HUES6 (cell line): ENCODE data around the gene C2orf49.

Source experiments
- H3K27ac ChIP-seq: 2 replicates; pipeline ENCODE4 v1.7.0; 2013; ENCODE audit warnings: low read depth, mild to moderate bottlenecking, low read length, inconsistent platforms
- H3K27me3 ChIP-seq: 2 replicates; pipeline ENCODE4 v1.6.1; 2013; ENCODE audit warnings: low read length; ENCODE audit not compliant: control insufficient read depth, insufficient read depth
- H3K36me3 ChIP-seq: 2 replicates; pipeline ENCODE4 v1.6.1; 2013; ENCODE audit warnings: low read length; ENCODE audit not compliant: control insufficient read depth, insufficient read depth
- H3K4me1 ChIP-seq: 2 replicates; pipeline ENCODE4 v1.6.1; 2013; ENCODE audit warnings: low read length; ENCODE audit not compliant: control insufficient read depth, insufficient read depth
- H3K4me3 ChIP-seq: 2 replicates; pipeline ENCODE4 v1.5.1; 2013; ENCODE audit warnings: low read depth, low read length
- H3K9ac ChIP-seq: one replicate; pipeline ENCODE4 v1.6.1; 2013; ENCODE audit warnings: mild to moderate bottlenecking, low read length
- H3K9me3 ChIP-seq: 2 replicates; pipeline ENCODE4 v1.6.1; 2013; ENCODE audit warnings: low read depth, low read length; ENCODE audit not compliant: control insufficient read depth, insufficient read depth

Gene C2orf49

GRCh38 chr2:105299290-105299689 lies 38.0 kb upstream of the C2orf49 start:
- no peak overlapping the region for H3K27ac ChIP-seq
- no peaks in the 10 kb centered on the region for H3K27me3 ChIP-seq
- no peak overlapping the region for H3K4me3 ChIP-seq
- H3K4me1 ChIP-seq = peaks cover 3% of the 10 kb centered on the region; the same call in 1 of the 2 replicates
- no peak overlapping the region for H3K9ac ChIP-seq
- H3K36me3 ChIP-seq = peaks cover 30% of the 10 kb centered on the region
- no peaks in the 10 kb centered on the region for H3K9me3 ChIP-seq

DNA sequence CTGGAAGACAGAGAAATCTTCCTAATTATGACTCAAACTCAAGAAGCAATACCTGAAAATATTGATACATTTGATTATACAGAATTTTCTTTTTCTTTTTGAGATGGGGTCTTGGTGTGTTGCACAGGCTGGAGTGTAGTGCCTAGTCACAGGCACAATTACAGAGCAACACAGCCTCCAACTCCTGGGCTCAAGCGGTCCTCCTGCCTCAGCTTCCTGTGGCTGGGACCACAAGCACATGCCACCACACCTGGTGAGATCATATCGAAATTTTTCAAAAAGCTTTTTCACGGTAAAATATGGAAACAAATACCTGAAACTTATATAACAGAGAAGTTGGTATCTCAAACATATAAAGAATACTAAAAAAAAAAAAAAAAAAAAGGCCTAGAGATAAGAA lies 35.7 kb upstream of the C2orf49 start:
- Histone ChIP-seq H3K4me1 (no peaks in the 10 kb centered on the region), H3K4me3 (no peak overlapping the region), H3K27ac (no peak overlapping the region), H3K27me3 (no peaks in the 10 kb centered on the region), H3K36me3 (peaks cover 19% of the 10 kb centered on the region), H3K9me3 (no peaks in the 10 kb centered on the region), H3K9ac (no peak overlapping the region)

DNA sequence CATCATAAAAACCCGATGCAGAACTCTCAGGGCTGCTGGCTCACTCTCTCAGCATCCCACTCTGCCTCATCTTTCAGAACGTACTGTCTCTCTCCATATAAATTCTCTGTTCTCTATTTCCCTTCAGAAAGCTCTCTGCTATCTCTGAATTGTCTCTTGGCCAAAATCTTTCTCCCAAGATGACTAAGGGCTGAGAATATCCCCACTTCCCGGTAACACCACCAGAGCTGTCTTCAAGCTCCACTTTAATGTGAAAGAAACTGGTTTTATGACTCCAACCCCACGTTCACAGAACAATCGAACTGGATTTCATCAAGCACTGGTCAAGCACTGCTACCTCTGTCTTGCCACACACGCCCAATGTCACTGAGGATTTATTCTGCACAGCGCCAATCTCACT lies 30.2 kb upstream of the C2orf49 start:
- no peak overlapping the region for H3K9ac ChIP-seq
- H3K9me3 ChIP-seq = no peaks in the 10 kb centered on the region
- H3K36me3 ChIP-seq = peaks cover 16% of the 10 kb centered on the region
- no peaks in the 10 kb centered on the region; the same call in none of the 2 replicates for H3K4me1 ChIP-seq
- H3K27ac ChIP-seq = no peak overlapping the region
- no peak overlapping the region for H3K4me3 ChIP-seq
- H3K27me3 ChIP-seq = no peaks in the 10 kb centered on the region

DNA sequence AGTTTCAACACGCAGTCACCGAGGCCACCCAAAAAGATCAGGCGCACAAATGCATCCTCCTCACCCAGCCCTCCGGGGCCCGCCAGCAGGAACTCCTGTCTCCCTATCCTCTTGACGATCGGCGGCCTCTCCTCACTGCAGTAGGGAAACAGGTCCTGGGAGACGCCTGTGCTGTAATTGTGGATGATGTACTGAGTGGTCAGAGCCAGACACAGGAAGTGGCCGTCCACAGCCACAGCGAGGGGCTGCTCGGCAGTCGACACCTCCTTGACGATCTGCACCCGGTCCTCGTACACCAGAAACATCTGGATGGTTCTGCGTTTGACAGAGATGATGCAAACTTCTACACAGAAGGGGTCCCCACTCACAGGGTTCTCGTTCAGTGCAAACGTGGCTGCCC lies 29.8 kb upstream of the C2orf49 start:
- Histone ChIP-seq H3K27ac (no peak overlapping the region), H3K27me3 (no peaks in the 10 kb centered on the region), H3K9ac (no peak overlapping the region), H3K4me3 (no peak overlapping the region), H3K36me3 (peaks cover 16% of the 10 kb centered on the region), H3K9me3 (no peaks in the 10 kb centered on the region), H3K4me1 (no peaks in the 10 kb centered on the region; the same call in none of the 2 replicates)

DNA sequence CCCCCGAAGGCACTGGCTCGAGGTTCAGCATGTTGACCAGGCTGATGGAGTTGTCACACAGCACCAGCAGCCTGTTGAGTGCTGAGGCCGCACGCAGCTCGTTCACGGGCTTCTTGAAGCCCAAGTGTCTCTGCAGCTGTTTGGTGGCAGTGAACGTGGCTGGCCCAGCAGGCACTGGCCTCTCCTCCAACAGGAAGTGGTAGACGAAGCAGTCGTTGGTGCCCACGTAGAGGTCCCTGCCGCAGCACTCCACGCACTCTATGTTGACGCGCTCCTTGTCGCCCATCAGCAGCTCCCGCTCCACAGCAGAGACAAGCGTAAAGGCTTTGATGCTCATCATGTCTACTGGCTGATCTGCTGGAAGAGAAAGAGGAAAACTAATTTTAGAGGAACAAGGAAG lies 29.4 kb upstream of the C2orf49 start:
- Histone ChIP-seq H3K4me1 (no peaks in the 10 kb centered on the region; the same call in none of the 2 replicates), H3K9me3 (no peaks in the 10 kb centered on the region), H3K27me3 (no peaks in the 10 kb centered on the region), H3K4me3 (no peak overlapping the region), H3K9ac (no peak overlapping the region), H3K36me3 (peaks cover 16% of the 10 kb centered on the region), H3K27ac (no peak overlapping the region)

GRCh38 chr2:105308382-105309146 lies 28.8 kb upstream of the C2orf49 start:
- Histone ChIP-seq H3K36me3 (peaks cover 16% of the 10 kb centered on the region), H3K4me1 (no peaks in the 10 kb centered on the region; the same call in none of the 2 replicates), H3K9ac (no peak overlapping the region), H3K9me3 (no peaks in the 10 kb centered on the region), H3K27me3 (no peaks in the 10 kb centered on the region), H3K27ac (no peak overlapping the region), H3K4me3 (no peak overlapping the region)

DNA sequence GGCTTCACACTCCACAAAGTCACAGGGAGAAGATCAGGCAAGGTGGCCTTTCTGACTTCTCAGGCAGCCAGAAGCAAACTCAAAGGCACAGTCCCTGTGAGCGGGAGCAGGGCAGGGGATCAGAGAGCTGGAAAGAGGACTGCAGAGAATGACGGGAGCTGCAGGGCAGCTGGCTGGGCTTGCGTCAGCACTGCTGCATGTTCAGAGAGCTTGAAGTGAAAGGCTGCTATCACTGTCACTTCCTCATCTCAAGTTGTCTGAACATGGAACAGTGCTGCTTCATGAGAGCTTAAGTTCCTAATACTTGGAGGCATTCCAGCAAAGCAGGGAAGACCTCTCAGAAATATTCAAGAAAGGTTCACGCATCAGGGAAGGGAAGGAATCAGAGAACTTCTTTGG lies 28.2 kb upstream of the C2orf49 start:
- no peaks in the 10 kb centered on the region; the same call in none of the 2 replicates for H3K4me1 ChIP-seq
- no peak overlapping the region for H3K27ac ChIP-seq
- peaks cover 16% of the 10 kb centered on the region for H3K36me3 ChIP-seq
- H3K9ac ChIP-seq = no peak overlapping the region
- no peaks in the 10 kb centered on the region for H3K27me3 ChIP-seq
- no peak overlapping the region for H3K4me3 ChIP-seq
- no peaks in the 10 kb centered on the region for H3K9me3 ChIP-seq

DNA sequence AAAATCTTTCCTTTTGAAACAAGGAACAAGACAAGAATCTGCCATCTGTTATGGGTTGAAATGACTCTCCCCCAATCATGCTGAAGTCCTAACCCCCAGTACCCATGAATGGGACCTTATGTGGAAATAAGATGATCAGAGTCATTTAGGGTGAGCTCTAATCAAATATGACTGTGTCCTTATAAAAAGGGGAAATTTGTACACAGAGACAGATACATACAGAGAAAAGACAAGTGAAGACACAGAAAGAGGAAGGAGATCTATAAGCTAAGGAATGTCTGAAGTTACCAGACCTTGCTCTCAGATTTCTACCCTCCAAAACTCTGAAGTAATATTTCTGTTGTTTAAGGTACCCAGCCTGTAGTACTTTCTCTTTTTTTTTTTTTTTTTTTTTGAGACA lies 23.5 kb upstream of the C2orf49 start:
- no peaks in the 10 kb centered on the region; the same call in none of the 2 replicates for H3K4me1 ChIP-seq
- no peak overlapping the region for H3K4me3 ChIP-seq
- no peaks in the 10 kb centered on the region for H3K9me3 ChIP-seq
- no peaks in the 10 kb centered on the region for H3K36me3 ChIP-seq
- no peak overlapping the region for H3K9ac ChIP-seq
- no peak overlapping the region for H3K27ac ChIP-seq
- no peaks in the 10 kb centered on the region for H3K27me3 ChIP-seq

DNA sequence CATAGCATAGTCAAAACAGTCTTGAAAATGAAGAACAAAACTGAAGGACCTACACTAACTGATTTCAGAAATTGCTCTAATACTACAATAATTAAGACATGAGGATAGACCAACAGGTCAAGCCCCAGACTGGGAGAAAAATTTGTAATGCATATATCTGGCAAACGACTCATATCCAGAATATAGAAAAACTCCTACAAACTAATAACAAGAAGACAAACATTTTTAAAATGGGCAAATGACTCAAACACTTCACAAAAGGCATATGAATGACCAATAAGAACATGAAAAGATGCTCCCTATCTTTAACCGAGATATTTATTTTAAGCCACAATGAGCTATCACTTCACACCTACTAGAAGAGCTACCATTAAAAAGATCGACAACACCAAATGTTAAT lies 22.0 kb upstream of the C2orf49 start:
- H3K9ac ChIP-seq = no peak overlapping the region
- no peak overlapping the region for H3K4me3 ChIP-seq
- H3K4me1 ChIP-seq = no peaks in the 10 kb centered on the region
- H3K27ac ChIP-seq = no peak overlapping the region
- H3K9me3 ChIP-seq = no peaks in the 10 kb centered on the region
- H3K27me3 ChIP-seq = no peaks in the 10 kb centered on the region
- no peaks in the 10 kb centered on the region for H3K36me3 ChIP-seq

DNA sequence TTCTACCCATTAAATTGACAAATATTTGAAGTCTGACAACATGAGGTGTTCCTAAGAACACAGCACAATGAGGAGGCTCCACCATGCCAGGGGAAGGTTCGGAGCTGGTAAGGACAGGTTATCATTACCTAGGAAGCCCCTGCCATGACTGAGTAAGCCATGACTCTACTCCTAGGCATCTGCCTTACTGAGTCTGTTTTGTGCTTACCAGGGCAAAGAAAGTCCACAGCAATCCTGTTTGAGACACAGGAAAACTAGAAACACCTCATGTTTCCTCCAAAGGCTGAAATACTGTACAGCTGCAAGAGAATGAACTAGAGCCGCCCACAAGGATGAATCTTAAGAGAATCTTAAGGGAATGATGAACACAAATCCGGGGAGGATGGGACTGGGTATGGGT lies 19.4 kb upstream of the C2orf49 start:
- Histone ChIP-seq H3K4me1 (no peaks in the 10 kb centered on the region), H3K9ac (no peak overlapping the region), H3K27me3 (no peaks in the 10 kb centered on the region), H3K36me3 (no peaks in the 10 kb centered on the region), H3K27ac (no peak overlapping the region), H3K9me3 (no peaks in the 10 kb centered on the region), H3K4me3 (no peak overlapping the region)

DNA sequence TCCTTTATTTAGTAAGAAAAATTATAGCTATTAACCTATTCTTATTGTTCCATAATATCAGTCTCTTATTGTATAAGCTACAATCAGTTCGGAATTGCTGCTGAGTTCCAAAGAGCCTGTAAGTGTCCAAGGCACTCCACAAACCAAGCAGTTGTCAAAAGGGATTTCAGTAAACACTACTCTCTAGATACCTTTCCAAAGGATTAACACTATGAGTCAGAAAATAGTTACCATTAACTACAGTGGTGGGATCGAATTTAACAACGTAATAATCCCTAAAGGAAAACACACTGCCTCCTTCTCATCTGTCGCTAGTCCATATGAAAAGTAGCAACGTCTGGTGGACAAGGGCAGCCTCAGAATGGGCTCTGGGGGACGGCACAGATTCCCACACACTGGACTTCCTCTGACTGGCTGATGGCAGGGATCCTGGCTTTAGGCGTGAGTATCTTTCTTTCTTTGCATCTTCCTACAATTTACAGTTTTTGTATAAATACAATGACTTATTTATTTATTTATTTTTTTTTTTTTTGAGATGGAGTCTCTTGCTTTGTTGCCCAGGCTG lies 16.6 kb upstream of the C2orf49 start:
- peaks cover 13% of the 10 kb centered on the region for H3K4me1 ChIP-seq
- H3K4me3 ChIP-seq = no peak overlapping the region
- H3K27me3 ChIP-seq = no peaks in the 10 kb centered on the region
- no peaks in the 10 kb centered on the region for H3K9me3 ChIP-seq
- H3K9ac ChIP-seq = no peak overlapping the region
- no peak overlapping the region for H3K27ac ChIP-seq
- H3K36me3 ChIP-seq = peaks cover 3% of the 10 kb centered on the region; the same call in 1 of the 2 replicates
